ENCODE data around the gene AMZ2. TPM values are rescaled to one million over a fixed set of nuclear protein-coding genes. Genes with fewer than 3 reads are reported as not detected.
"Not testable (repeated sequence)": the region's sequence is repeated elsewhere in the genome, so short reads cannot be mapped to it uniquely, and the experiment has no call there.

The AMZ2 gene
- total RNA-seq, 1 experiment from 2014 or later, result 180 TPM

DNA sequence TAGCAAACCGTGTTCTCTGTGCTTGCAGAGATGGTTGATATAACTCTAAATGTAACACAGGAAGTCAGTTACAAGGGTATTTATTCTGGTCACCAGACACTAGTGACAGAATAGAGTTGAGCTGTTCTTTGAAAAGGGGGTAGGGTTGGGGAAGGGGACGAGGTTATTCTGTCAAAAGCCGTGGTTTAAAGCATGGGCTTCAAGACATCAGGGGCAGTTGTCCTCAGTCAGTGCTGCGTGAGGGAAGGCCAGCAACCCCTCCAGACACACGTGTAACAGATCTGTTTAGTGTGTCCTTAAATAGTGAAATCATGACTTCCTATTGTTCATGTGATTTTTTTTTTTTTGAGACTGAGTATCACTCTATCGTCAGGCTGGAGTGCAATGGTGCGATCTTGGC is 5.6 kb downstream of the AMZ2 start:
- not testable (repeated sequence) for DNase-seq (ENCODE audit: low spot score)

DNA sequence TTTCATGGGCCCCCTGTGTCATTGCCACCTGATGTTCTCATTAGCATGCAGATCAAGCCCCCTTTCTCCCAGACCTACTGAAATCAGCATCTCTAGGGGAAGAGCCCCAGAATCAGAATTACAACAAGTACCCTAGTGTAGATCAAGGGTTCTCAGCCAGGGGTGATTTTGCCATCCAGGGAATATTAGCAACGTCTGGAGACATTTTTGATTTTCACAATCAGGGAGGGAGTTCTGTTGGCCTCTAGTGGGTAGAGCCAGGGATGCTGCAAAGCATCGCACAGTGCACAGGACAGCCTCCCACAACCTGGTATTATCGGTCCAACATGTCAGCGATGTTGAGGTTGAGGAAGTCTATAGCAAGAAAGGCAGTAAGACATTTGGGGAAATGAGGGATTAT is 7.3 kb downstream of the AMZ2 start:
- no peak for DNase-seq (ENCODE audit: low spot score)

DNA sequence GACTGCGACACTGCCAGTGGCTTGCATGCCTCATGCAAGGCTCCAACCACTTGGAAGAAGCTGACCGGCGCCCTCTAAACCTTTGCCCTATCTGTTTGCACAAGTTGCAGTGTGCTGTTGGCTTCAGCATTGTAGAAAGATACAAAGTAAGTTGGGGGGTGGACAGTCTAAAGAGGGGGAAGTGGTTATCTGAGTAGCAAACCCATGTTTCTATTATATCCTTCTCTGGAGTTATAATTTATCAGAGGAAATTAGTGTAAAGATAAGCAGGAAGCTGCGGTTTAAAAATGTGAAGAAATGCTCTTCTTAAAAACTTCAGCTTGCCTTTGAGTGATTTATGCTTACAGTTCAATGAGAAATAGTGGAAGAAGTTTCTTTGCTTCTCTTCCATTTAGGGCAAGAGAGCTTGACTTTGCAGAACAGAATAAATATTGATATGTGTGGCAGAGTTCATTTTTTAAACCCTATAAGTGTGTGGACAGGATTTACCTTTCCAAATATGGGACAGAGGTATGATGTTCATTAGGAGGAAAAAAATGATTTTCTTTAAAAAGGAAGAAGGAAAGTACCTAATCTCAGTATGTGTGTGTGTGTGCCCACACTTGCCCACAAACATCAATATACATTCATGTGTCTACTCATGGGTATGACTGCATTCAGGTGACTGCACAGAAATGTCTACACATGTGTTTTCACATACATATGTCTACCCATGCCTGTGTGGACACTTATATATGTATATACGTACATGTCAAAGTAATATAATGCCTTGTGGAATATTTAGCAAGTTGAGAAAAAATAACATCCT is 8.1 kb downstream of the AMZ2 start:
- DNase-seq (ENCODE audit: low spot score), result no peak

DNA sequence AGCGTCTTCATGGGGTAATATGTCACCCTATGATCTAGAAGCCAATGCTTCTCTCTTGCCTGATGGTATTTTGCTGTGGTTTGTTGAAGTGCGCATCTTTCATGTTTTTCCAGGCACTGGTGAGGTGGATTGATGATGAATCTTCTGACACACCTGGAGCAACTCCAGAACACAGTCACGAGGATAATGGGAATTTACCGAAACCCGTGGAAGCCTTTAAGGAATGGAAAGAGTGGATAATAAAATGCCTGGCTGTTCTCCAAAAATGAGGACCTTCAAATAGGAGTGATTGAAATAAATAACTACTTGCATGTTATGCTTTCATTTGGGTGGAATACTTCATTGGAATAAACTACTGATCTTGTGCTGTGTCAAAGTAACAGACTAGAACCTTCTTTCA is 8.9 kb downstream of the AMZ2 start:
- not testable (repeated sequence) for DNase-seq (ENCODE audit: low spot score)

DNA sequence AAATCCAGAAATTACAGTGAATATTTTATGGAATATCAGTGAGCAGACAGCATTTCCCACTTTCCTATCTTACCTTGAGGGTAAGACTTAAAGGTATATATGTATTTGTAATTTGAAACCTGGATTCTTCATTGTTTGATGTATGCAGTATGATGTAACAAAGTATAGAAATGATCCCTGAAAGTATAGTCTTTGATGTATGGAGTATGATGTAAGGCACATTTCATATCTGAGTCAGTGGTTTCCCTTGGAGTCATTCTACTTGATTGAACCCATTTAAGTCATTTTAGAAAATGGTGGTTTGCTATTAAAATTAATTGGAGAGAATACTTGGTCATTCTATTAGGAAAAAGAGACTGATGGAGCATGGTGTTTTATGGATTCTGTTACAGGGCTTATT is 10.1 kb downstream of the AMZ2 start:
- no peak for DNase-seq (ENCODE audit: low spot score)

DNA sequence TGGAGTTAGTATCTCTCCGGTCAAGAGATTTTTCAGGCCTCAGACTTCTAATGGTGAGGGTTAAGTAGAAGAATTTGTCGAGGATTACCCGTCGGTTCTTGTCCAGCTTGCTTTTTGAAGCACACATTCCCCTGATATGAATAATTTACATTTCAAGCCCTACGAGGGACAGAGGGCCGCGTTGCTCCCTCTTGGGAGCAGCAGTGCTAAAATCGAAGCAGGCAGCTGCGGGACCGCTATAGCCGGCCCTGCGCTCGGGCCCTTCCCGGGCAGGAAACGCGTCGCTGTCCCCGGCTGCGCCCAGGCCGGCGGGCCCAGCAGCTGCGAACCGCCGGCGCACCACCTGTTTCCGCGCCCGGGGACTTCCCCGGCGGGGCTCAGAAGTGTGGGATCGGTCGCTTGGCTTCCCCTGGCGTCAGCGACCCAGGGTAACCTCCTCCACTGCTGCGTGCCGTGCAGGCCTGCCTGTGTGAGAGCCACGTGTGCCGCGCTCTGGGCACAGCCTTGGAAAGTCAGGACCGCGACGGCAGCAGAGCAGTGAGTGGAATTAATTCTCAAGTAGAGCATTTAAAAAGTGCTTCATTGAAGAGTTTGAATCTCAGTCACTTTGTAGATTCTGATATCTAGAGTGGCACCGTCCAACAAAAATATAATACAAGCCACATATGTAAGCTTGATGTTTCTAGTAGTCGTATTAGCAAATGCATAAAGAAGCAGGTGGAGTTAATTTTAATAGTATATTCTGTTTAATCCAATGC is 11.2 kb downstream of the AMZ2 start:
- DNase-seq (ENCODE audit: low spot score), result not testable (repeated sequence)

DNA sequence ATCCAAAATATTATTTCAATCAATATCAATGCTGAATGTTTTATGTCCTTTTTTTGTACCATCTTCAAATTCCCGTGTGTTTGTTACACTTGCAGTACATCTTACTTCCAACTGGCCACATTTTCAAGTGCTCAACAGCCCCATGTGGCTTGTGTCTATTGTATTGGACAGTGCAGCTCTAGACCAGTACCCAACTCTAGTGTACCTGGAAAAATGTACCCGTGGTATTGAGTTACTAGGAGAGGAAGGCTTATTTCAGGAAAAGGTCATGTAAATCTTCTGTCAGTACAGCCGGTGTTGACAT is 11.8 kb downstream of the AMZ2 start:
- DNase-seq (ENCODE audit: low spot score), result not testable (repeated sequence)

DNA sequence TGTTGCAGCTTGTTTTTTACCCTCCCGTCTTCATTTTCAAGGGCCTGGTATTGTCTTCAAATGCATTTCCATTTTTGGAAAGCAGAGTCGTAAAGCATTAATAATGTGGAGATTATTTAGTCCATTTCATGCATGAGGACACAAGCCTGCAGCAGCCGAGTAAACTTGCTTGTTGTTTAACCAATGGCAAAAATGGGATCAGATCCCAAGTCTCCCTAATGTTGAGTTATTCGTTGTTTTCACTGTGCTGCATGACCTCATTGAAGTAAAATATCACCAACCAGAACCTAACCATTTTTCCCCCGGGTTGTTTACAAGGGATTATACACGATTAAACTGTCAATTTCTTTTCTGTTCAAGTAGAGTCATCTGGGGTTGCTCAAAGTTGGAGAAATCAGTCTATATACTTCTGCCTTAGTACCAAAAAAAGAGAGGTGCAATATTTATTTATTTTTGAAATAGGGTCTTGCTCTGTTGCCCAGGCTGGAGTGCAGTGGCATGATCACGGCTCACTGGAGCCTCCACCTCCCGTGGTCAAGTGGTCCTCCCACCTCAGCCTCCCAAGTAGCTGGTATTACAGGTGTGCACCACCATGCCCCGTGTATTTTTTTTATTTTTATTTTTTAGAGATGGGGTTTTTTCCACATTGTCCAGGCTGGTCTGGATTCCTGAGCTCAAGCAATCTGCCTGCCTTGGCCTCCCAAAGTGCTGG is 12.4 kb downstream of the AMZ2 start:
- no peak for DNase-seq (ENCODE audit: low spot score)

DNA sequence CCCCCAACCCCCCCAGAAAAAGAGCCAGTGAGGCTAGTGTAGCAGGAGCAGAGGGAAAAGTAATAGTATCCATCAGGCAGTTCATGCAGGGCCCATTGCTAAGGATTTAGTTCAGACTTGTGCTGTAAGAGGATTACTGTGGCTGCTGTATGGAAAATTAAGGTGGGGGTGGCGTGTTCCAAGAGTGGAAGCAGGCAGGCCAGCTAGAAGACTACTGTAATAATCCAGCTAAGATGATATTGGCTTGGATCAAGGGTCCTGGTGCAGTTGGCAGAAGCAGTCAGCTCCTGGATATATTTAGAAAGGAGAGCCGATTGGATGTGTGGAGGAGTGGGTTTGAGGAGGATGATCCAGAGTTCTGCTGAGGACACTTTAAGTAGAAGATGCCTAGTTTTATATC is 14.6 kb downstream of the AMZ2 start:
- DNase-seq (ENCODE audit: low spot score), result not testable (repeated sequence)

DNA sequence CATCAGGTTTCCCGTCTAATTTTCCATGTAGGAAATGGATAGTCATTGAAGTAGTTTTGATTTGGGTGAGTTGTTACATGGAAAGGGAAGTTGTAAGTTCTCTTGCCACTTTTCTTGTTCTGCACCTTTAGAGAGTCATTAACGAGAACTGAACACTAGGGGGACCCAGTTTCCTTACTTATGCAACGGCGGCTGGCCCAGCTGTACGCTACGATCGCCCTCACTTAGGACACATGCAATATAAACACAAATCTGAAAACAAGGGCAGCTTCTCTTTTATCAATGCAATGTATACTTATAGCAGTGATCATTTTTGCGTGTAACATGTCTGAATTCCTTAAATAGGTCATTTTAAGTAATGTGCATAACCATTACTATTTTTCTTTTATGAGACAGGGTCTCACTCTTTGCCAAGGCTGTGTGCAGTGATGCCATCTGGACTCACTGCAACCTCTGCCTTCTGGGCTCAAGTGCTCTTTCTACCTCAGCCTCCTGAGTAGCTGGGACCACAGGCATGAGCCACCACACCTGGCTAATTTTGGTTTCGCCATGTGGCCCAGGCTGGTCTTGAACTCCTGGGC is 15.3 kb downstream of the AMZ2 start:
- DNase-seq (ENCODE audit: low spot score), result not testable (repeated sequence)

DNA sequence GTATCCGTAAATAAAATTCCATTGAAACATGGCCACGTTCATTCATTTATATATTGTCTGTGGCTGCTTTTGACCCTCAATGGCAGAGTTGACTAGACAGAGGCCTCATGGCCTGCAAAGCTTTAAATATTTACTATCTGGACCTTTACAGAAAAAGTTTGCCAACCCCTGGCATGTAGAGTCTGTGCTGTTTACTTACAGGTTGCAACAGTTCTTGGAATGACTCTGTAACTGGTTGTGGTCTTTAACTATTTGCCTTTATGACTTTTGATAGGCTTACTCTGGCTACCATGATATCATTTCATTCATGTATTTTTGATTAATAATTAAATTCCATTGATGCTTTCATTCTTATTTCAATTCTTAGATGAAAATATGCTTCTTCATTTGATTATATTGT is 18.0 kb downstream of the AMZ2 start:
- not testable (repeated sequence) for DNase-seq (ENCODE audit: low spot score)

DNA sequence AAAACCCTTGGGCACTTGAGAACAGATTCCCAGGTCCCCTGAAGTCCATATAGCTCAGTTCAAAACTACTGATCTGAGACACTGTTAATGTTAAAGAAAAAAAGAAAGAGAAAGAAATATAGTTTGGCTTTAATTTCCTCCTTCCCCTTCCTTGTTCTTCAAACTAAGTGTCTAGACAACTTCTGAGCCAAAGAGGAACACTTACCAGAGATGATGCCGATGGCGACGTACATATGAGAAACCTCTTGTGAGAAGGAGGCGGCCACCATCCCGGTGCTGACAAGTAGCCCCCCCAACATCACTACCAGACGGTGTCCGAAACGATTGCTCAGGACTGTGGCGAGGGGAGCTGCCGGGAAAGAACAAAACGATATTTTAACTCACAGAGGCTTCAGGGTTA is 25.9 kb downstream of the AMZ2 start:
- DNase-seq (ENCODE audit: low spot score), result no peak

DNA sequence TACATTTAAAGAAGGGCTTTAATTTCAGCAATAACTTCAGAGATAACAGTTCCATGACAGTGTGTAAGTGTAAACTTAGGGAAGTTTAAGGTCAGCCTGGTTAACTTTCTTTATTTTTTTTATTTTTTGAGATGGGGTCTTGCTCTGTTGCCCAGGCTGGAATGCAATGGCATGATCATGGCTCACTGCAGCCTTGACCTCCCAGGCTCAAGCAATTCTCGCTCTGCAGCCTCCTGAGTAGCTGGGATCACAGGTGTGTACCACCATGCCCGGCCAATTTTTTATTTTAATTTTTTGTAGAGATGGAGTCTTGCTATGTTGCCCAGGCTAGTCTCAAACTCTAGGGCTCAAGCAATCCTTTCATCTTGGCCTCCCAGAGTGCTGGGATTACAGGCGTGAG is 28.5 kb downstream of the AMZ2 start:
- DNase-seq (ENCODE audit: low spot score), result not testable (repeated sequence)

DNA sequence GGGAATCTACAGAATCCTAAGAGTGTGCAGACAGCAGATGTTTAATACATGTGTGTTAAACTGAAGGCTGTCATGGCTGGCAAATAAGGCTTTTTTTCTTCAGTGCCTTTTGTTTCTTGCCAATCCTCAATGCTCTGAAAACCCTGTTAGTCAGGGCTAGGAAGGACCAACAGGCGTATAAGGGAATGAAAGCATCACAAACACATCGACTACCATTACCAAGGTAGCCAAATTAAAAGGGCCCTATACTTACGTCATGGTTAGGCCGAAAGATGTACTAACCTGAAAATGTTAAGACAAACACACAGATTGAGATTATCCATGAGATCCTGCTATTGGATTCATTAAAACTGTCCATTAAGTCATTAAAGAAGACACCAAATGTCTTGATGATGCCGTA is 30.0 kb downstream of the AMZ2 start:
- no peak for DNase-seq (ENCODE audit: low spot score)

DNA sequence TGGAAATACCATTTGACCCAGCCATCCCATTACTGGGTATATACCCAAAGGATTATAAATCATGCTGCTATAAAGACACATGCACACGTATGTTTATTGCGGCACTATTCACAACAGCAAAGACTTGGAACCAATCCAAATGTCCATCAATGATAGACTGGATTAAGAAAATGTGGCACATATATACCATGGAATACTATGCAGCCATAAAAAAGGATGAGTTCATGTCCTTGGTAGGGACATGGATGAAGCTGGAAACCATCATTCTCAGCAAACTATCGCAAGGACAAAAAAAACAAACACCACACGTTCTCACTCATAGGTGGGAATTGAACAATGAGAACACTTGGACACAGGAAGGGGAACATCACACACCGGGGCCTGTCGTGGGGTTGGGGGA is 34.1 kb downstream of the AMZ2 start:
- not testable (repeated sequence) for DNase-seq (ENCODE audit: low spot score)

DNA sequence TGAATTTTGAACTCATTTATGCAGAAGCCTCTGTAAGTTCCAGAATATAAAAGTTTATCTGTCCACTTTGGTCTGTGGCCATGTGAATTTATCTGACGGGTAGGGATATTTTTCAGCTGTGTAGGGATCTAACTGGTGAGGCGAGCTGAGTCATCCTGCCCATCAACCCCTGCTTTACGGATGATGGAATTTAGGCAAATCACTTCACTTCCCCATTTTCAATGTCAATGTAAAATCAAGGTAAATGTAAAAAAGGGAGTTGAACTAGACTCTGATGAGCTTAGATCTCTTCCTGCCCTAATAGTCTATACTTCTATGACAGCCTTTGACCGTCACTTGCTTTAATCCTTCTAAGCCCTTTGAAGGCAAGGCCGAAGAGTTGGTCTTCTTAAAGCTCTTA is 40.5 kb downstream of the AMZ2 start:
- DNase-seq (ENCODE audit: low spot score), result no peak

DNA sequence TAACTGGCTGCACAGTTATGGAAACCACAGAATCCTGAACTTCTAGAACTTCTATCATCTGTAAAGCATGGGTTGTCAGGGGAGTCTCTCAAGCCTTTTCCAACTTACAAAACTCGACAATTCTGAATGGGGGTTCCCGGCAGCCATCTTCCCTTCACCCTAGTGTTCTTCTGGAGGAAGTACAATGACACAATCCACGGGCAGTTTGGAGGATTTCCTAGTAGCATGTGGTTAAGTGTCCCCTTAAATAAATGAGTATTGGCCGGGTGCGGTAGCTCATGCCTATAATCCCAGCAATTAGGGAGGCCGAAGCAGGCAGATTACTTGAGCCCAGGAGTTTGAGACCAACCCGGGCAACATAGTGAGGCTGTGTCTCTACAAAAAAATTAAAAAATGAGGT is 41.0 kb downstream of the AMZ2 start:
- no peak for DNase-seq (ENCODE audit: low spot score)

DNA sequence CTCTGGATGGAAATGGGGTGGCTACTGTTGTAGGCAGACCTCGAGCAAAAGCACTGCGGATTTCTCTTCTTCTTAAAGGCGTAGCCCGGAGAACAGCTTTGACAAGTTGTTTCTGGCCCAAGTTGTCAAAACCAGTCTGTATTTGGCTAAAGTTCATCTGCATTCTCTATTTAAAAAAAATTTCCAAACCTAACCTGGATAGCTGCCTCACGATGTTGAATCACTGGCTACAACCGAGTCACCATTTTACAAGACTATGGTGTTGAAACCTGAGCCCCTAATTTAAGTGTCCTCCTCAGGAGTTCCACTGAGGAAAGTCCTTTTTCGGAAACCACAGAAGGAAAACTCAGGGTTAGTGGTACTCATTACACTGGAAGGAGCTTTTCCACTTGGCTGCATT is 41.6 kb downstream of the AMZ2 start:
- DNase-seq (ENCODE audit: low spot score), result no peak

DNA sequence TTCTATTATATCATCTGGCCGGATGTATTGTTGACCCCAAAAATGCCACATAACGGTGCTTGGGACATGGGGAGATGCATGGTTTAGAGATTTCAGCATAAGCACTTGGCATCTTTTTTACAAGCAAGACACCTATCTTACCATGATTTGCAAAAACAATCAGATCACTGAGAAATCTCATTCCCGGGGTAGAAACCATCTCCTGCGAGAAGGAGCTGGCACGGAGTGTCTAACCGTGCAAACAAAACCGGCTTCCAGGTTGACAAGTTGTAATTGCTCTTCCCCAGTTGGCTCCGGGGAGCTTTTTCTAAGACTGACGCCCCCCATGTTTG is 42.1 kb downstream of the AMZ2 start:
- no peak for DNase-seq (ENCODE audit: low spot score)

DNA sequence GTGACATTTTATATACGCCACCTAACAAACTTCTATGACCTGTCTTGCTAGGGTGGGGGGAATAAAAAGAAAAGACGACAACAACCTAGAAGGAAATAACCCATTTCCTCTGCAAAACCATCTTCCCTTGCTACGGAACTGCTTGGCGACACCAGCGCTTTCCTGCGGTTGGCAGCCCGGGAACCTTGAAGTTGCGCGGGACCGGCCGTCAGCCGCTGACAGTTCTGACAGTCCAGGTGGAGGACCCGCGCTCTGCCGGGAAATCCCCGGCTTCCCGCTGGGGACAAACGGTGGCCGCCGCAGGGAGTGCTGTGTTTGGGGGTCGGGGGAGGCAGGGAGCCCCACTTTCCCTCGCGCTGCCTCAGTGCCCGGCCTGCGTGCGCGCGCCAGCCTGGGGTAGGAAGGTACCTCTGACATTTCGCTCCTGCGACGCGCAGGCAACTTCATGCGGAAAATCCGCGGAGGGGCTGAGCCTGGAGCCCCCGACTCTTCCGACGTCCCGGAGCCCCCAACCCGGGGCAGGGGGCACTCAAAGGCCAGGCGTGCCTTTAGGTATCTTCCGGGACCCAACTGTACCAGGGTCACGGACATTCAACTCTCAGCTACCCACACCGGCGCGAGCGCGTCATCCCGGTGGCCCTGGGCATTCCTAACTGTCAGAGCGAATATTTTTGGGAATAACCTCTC is 42.6 kb downstream of the AMZ2 start:
- peak; percentile 38 for DNase-seq (ENCODE audit: low spot score)

DNA sequence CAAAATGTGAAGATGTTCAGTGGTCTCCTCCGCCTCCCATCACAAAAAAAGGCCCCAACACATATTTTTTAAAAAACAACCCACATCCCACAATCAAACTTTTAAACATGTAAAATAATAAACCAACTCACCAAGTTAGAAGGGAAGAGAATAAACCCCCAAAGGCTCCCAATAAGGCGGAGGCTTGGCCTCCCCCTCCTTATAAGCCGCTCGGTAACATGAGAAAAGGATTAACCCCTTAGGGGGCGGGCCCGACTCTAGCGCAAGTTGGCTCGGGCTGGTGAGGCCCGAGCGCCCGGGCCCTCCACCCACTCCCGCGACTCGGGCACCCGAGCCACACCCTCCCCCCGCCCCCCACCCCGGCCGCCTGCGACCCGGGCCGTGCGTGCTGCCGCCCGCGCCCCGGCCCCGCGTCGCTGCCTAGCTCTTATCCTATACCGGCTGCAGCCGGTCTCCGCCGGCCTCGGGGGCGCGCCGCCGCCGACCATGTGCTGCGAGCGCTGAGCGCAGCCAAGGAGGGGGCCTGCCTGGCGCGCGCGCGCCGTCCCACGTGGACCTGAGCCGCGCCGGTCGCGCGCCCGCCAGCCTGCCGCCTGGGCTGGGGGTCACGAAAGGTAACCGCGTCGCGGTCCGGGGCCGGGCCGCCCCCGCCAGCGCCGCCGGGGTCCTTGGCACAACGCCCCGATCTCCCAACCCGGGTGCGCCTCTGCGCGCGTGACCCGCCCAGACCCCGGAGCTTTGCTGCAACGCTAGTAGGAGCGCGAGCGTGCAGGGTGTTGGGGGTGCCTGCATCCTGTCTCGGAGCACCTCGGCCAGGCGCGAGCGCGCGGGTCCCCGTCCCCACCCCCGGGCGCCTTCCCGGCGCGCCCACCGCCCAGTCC is 43.4 kb downstream of the AMZ2 start, which contains the start of the genes ARSG and SLC16A6:
Gene ARSG (plus strand): TSS at position 541 of the 881 bp plus-strand sequence. CDS start 15,999 bp downstream, outside the sequence.
Gene SLC16A6 (minus strand): TSS at position 173 of the 881 bp plus-strand sequence. CDS start 12,807 bp downstream, outside the sequence.
- DNase-seq (ENCODE audit: low spot score), result peak; percentile 56
